GM19240 (cell line): ENCODE data around the gene GGT6.

Experiments used
- DNase-seq: peaks from one replicate; pipeline ENCODE4 v3.0.0; 2011; ENCODE audit warnings: low spot score; ENCODE audit not compliant: insufficient read length

The GGT6 gene

DNA sequence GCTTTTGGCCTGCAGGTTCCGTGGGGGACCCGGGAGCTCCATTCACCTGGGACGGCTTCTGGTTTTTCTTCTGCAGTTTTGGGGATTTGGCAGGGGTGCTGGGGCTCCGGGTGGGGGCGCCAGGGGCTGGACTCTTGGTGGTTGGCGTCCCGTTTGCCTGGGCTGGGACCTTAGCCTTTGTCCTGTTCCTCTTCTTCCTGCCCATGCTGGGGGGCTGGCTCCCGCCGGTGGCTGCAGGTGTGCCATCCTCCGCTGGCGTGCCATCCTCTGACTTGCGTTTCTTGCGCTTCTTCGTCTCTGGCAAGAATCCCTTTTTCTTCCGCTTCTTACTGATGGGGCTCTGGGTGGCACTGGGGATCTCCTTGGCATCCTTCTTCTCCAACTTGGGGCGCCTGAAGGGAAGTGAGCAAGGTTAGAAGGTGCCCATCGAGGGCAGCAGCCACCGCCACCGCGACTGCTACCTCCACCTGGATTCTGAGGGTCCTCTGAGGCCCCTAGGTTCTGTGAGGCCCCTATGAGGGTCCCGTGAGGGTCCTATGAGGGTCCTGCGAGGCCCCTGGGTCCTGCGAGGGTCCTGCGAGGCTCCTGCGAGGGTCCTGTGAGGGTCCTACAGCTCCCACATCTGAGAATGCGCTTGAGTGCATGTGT, 20.7 kb downstream of the GGT6 start:
- DNase-seq, result no peak

DNA sequence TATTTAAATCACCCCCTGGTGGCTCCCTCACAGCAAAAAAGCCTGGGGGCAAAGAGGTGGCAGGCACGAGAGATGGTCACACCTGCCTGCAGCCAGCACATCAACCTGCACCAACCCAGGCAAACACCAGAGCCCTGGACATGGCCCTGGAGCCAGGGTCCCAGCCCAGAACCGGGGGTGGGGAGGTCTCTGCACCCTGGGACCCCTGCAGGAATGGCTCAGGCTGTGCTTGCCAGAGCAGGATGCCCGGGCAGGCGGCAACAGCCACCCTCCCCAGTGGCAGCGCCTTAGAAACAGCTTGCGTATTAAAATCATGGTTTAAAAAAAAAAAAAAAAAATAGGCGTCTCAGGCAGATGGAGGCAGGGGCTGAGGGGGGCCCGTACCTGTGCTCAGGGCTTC, 21.4 kb downstream of the GGT6 start:
- no peak for DNase-seq

DNA sequence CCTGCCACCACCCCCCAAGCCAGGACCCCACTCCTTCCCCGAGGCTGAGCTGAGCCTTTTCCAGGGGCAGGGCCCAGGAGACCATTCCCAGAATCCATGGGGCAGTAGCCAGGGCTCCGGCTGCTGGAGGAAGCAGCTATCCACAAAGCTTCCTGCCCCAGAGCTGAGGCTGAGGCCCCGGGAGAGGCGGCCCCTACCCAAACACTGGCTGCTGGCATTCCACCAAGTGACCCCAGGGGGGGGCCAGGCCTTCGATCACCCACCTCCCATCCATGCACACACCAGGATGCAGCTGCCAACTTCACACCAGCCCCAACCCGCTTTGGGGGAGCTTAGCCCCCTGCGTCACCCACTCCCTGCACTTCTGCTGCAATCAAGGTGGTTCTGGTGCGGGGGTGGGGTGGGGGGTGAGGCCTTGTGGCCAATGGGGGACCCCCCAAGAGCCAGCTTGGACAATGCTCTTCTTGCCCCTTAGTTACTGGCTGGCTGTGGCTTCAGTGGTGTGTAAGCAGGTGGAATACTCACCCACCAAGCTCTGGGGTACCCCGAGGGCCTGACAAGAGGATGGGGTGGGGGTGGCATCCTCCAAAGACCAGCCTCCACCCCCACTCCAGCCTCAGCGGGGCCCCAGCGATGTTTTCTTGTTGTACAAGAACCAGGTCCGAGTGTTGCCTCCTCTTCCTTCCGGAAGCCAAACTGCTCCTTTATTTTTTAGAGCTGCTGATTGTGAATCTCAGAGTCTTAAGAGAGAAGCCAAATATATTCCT, 22.0 kb downstream of the GGT6 start:
- DNase-seq, result no peak

DNA sequence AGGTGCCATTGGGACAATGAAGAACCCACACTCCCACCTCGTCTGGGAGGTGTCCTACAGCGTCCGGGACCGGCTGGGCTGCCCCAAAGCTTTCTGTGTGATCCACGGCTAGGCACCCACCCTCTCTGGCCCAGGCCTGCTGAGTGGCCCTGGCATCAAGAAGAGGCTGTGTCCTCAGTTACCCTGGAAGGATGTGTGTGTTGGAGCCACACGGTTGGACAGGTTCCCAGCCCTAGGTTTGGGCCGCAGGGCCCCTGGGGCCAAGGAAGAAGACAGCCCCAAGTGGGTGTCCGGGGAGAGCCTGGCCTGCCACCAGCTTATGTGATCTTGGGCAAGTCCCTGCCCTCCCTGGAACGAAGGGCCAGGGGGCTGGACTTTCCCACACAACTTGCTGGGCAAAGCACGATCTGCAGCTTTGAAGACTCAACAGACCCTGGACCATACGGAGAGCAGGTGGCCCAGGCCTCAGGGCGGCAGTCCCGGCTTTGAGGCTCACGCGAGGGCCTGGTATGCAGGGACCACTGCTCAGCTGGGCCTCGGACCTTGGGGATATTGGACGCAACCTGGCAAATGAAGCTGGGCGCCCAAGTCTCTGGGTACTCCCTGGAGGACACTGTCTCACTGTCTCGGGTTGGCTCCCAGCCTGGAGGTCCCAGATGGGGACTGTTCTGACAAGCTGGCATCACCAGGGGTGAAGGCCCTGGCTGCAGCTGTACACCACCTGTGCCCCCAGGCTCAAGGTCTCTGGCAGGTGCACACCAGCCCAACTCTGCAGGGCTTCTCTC, 22.7 kb downstream of the GGT6 start:
- no peak for DNase-seq

DNA sequence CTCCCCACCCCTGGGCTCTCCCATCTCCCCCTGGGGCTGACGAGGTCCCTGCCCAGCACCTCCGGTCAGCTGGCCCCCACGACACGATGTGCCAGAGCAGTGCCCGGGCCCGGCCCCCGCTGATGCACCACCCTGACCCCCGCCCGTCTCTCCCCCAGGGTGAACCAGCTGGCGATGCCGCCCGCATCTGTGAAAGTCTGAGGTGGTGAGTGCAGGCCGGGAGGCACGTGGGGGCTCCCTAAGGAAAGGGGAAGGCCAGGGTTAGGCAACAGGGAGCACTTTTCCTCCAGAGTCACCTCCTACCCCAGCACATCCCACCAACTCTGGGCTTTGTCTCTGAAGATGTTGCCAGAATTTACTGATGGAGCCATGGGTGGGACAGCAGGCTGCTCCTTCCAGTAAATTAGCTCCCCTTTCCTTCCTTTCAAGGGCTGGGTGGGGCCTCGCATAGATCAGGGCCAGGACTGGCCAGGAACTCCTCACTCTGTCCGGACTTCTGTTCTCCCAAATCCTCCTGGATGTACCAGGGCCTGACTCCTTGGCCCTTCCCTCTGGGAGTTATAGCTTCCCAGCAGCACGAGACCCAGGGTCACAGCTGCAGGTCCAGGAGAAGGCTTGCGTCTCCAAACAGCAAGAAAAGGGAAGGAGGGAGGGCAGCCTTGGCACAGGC, 23.5 kb downstream of the GGT6 start:
- no peak for DNase-seq

DNA sequence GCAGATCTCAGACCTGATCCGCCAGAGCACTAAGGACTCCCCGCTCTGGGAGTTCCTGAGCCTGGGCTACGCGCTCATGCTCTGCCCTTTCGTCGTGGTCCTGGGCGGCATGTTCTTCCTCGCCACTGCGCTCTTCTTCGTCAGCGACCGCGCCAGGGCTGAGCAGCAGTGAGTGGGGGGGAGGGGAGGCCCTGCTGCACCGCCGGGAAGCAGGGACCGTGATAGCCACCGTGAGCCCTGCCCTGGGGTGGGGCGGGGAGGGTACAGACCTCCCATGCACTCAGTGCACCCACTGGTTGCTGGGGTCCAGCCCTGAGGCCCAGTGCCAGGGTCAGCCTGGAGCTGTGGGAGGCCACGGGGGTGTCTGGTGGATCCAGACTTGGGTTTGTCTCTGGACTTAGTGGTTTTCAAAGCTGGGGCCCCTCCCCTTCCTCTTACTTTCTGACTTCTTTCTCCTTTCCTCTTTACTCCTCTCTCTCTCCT, 24.1 kb downstream of the GGT6 start:
- DNase-seq, result no peak

DNA sequence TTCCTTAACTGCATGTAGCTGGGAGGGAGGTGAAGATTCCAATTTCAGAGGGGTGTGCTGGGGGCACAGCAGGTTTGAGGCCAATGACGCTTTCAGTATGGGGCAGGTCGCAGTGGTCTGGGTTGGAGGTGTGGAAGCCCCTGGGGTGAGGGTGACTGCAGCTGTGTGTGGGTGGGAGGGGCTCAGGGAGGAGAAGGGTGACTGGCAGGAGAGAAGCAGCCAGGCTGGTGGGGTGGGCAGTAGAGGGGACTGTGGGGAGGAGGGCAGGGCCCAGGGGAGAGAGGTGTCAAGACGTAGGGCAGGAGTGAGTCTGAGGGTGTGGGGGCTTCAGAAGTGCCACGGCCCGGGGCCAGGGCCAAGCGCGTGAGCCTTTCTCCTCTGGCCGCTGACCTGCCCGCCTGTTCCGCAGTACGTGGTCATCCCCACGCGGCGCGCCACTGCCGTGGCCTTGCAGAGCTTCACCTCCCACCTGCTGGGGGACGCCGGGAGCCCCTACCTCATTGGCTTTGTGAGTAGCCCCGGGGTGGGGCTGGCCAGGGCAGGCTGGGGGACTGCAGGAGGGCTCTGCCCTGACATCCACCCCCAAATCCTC, 24.6 kb downstream of the GGT6 start:
- DNase-seq, result no peak

DNA sequence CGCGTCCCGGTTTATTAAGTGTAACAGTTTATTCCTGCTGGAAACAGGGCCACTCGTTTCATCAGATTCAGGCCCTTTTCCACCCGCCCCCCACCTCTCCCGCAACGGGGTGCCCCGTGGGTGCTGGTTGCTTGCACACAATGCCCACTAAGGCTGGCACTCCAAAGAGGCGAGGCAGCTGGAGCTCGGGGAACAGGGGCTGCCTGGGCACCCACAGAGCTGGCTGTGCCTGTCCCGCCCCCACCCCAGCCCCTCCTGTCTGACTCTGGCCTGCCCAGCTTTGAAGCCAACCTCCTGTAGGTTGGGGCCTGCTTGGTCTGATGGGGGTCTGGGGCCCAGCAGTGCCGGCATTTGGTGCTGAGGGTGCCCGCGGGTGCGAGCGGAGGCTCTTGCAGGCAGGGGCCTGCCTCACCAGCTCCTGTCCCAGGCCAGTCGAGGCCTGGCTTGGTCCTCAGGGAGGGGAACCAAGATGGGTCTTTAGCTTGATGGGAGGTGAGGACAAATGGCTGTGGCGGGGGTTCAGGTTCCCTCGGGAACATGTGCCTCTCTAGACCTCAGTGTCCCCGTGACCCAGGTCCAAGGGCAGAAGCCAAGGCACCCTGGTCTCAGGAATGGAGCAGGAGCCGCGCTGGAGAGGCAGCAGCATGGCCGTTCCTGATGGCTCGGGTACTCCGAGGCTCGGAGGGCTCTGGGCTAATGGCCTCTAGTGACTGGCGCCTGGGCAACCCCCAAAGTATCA, 25.3 kb downstream of the GGT6 start:
- DNase-seq, result no peak

DNA sequence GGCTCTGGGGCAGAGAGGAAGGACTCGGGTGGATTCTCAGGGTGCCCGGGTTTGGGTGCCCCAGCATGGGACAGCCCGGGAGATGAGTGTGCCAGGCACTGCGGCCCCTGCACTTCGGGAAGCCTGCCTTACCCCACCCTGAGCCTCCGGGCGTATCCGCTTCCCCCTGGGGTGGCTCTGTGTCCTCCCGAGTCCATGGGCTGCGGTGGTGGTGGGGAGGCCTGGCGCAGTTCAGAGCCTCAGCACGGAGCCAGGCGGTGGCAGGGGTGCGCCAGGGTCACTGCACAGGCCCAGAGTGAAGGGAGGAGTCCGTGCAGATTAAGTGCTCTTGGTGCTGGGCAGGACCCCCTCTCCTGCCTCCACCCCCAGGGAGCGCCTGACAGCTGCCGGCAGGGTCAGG, 25.9 kb downstream of the GGT6 start:
- DNase-seq, result no peak

DNA sequence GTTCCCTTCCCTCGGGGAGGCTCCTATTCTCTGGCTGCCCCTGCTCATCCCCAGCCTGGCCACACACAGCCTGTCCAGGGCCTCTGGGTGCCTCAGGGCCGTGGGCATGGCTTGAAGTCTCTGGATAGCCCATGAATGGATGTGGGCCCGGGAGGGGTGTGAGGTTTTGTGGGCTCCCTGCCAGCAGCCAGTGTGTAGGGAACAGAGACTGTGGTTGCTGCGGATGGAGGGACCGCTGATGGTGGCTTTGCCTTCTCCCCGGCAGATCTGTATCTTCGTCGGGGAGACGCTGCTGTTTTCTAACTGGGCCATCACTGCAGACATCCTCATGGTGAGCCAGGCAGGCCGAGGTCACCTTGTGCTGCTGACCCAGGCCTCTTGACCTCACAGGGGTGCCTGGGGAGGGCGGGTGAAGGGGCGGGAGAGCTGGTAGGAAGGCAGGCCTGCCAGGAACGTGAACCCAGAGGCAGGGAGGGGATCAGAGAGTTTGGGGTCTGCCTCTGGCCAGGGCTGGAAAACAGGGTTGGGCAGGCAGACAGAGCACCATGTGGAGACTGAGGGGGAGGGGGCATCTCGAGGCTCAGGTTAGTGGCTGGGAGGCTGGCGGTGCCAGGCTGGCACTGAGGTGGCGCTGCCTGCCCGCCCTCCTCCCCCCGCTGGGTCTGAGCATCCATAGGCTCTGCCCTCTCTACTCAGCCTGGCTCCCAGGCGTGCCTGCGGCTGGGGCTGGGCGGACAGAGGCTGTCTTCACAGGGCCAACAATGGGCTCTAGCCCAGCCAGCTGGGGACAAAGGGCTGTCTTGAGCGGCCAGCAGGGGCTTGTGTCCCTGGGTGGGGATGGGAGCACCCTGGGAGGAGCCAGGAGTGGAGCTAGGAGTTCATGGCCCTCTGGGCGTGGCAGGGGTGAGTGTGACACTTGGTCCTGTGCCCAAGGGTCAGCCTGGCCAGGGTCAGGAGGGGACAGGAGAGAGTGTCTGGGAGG, 26.6 kb downstream of the GGT6 start:
- no peak for DNase-seq

DNA sequence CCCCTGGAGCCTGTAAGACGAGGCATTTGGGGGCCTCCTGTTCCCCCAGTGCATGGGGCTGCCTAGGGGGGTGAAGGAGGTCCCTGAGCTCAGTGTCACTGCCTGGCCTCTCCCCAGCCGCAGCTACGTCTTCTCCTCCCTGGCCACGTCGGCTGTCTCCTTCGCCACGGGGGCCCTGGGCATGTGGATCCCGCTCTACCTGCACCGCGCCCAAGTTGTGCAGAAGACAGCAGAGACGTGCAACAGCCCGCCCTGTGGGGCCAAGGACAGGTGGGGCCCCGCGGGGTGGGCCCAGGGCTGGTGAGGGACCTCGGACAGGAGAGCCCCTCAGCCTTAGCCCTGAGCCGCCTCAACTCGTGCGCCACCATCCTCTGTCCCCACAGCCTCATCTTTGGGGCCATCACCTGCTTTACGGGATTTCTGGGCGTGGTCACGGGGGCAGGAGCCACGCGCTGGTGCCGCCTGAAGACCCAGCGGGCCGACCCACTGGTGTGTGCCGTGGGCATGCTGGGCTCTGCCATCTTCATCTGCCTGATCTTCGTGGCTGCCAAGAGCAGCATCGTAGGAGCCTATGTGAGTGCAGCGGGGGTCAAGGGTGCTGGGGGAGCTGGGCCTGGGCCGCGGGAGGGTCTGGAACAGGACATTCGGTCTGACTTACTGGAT, 27.4 kb downstream of the GGT6 start:
- DNase-seq, result no peak

DNA sequence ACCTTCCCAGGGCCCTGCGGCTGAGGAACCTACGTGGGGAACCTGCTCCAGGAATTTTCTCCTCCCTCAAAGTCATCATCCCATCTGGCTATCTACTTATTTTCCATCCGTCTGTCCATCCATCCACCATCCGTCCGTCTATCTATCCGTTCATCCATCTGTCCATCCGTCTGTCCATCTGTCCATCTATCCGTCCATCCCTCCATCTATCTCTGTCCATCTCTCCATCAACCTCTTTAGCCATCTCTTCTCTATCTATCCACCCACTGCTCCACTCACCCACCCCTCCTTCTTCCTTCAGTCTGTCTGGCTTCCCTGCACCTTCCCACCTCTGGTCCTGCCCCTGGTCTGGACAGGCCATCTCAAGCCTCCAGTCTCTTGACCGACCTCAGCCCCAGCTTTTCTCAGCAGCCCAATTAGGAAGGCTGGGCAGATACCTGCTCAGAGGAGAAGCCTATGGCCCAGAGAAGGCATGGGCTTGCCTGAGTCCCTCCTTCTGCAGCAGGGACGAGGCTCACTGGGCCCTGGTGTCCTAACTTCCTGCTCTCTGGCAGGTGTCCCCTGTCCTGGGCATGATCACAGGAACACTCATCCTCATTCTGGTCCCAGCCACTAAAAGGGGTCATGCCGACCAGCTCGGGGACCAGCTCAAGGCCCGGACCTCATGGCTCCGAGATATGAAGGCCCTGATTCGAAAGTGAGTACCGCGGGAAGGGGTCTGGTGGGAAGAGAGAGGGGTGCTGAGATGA, 28.2 kb downstream of the GGT6 start:
- DNase-seq, result no peak

DNA sequence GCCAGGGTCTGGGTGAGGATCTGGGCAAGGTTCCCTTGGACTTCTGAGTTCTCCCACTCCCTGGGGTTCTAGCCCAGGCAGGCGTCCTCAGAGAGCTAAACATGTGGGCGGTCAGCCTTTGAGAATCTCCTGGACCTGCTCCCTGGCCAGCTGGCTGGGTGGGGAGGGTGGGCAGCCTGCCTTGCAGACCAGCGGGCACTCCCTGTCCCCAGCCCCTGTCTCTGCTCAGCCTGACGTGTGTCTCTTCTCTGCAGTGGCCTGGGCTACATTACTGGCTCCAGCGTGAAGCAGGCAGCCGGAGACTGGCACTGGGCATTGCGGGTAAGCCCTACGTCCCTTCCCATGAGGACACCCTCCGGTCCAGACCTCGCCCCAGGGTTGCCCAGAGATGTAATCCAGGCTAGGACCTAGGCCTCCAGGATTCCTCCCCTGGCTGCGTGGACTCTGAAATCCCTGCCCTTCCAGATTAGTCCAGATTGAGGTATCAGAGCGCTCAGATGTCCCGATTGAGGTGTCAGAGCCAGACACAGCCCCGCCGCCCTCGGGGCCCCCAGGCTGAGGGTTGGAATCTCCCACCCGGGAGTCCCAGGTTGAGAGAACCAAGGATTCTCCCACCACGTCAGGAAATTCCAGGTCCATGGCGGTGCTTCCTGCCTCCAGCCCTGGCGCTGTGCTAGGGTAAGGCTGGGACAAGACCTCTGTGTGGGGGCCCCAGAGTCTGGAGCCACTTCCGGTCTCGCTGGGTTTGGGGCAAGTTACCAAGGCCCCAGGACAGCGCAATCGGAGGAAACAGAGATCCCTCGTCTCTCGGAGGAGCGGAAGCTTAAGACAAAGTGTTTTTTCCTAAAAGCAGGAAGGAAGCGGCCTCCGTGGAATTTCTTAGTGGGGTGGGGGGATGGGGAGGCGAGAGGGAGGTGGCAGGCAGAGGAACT, 29.3 kb downstream of the GGT6 start:
- no peak for DNase-seq

DNA sequence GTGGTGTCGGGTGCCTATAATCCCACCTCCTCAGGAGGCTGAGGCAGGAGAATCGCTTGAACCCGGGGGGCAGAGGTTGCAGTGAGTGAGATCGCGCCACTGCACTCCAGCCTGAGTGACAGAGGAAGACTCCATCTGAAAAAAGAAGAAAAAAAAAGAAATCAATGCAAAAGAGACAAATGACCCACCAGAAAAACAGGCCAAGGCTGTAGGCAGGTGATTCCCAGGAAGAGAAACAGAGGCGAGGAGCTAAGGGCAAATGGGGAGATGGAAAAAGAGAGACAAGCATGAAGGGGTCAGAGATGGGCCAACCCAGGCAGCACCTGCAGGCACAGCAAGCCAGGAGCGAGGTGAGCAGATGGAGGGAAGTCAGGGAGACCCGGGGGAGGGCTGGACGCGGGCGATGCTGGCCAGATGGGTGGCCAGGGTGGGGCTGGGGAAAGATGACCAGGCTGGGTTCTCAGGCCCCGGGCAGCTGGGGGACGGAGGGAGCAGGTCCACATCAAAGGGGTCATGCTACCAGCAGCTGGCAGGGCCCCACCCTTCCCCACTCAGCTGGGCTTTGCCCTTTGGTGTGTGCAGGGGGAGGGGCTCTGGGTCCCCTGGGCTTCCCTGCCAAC, 30.7 kb downstream of the GGT6 start:
- no peak for DNase-seq

DNA sequence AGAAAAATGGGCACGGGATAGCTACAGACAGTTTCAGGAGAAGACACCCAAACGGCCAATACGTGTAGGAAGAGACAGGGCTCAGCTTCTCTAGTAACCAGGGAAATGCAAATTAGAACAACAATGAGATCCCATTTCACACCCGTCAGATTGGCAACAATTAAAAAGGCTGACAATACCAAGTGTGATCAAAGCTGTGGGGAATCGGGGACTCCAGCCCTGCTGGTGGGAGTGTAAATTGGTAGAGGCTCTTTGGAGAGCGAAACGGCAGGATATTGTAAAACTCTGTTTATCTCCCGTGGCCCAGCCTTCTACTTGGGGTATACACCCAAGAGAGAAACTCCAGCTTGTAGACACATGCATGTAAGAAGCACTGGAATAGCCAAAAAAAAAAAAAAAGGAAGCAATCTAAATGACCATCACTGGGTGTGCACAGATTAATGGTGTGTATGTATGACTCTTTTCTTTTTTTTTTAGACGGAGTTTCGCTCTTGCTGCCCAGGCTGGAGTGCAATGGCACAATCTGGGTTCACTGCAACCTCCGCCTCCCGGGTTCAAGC, 32.7 kb downstream of the GGT6 start:
- DNase-seq, result no peak

DNA sequence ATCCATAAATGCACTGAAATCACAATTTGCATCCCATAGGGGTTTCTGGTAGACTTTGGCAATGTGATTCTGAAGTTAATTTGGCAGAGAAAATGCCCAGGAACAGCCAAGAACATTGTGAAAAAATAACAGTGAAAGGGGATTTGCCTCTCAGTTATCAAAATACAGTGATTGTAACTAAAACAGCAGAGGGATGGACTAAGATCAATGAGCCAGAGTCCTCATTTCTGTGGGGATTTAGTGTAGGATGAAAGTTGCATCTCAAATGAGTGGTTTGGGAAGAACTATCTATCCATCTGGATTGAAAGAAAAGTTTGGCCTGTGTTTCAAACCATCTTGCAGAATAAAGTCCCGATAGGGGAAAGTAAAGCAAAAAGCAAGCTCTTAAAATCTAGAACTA, 33.2 kb downstream of the GGT6 start:
- no peak for DNase-seq
